CD14-positive monocyte (primary cell): Measurements from ENCODE around the gene CD276. TPM values are rescaled to one million over a fixed set of nuclear protein-coding genes. Genes with fewer than 3 reads are reported as not detected.
A peak's percentile ranks its signal among the peaks of the same experiment; 100 is the strongest.
"Not testable (repeated sequence)": the region's sequence is repeated elsewhere in the genome, so short reads cannot be mapped to it uniquely, and the experiment has no call there.

Experiments used
- DNase-seq, 3 donors: peaks; one replicate each; pipeline ENCODE4 v3.0.0-alpha.2; 2011 to 2022
- H2AFZ ChIP-seq: 2 replicates; pipeline ENCODE4 v1.6.0; 2012; ENCODE audit warnings: mild to moderate bottlenecking, low read depth, low read length, inconsistent platforms; ENCODE audit not compliant: insufficient read depth, poor library complexity, severe bottlenecking
- H3K27ac ChIP-seq, 2 donors: 1 replicate in 1 of 2; 2 replicates in 1 of 2; pipeline ENCODE4 v1.5.1; 2012 to 2013; ENCODE audit warnings: low read length in 2 of 2, control low read depth in 1 of 2, inconsistent platforms in 1 of 2, low read depth in 1 of 2, mild to moderate bottlenecking in 1 of 2
- H3K27me3 ChIP-seq, 2 donors: one replicate each; pipeline versions ENCODE4 v1.6.0 to v1.6.1; 2011 to 2013; ENCODE audit warnings: low read length in 2 of 2; ENCODE audit not compliant: control insufficient read depth in 2 of 2, insufficient read depth in 2 of 2
- H3K36me3 ChIP-seq, 2 donors: replicated peaks in 1 of 2; 1 replicate in 1 of 2; 2 replicates in 1 of 2; pipeline versions ENCODE4 v1.5.1 to v1.6.1; 2012 to 2013; ENCODE audit warnings: low read length in 2 of 2, control low read depth in 1 of 2, inconsistent platforms in 1 of 2, mild to moderate bottlenecking in 1 of 2; ENCODE audit not compliant: insufficient read depth in 2 of 2, control insufficient read depth in 1 of 2
- H3K4me1 ChIP-seq, 2 donors: 1 replicate in 1 of 2; 2 replicates in 1 of 2; pipeline versions ENCODE4 v1.5.1 to v1.6.1; 2012 to 2013; ENCODE audit warnings: low read length in 2 of 2, control low read depth in 1 of 2, inconsistent platforms in 1 of 2, mild to moderate bottlenecking in 1 of 2, moderate library complexity in 1 of 2; ENCODE audit not compliant: insufficient read depth in 2 of 2, control insufficient read depth in 1 of 2
- H3K4me2 ChIP-seq: replicated peaks from 2 replicates; pipeline ENCODE3; 2012; ENCODE audit warnings: low read length, moderate library complexity, mild to moderate bottlenecking; ENCODE audit not compliant: poor library complexity, severe bottlenecking; ENCODE audit errors: extremely low read depth
- H3K4me3 ChIP-seq, 3 experiments: fragments of 200-600 bp in 1 of 3; sonication (generic) in 1 of 3; replicated peaks in 1 of 3; 1 replicate in 2 of 3; 2 replicates in 1 of 3; pipeline ENCODE4 v1.5.1; 2011 to 2013; ENCODE audit warnings: low read length in 3 of 3, mild to moderate bottlenecking in 3 of 3, control low read depth in 2 of 3, low read depth in 2 of 3, inconsistent platforms in 1 of 3, moderate library complexity in 1 of 3
- H3K79me2 ChIP-seq: 2 replicates; pipeline ENCODE4 v1.6.0; 2012; ENCODE audit warnings: mild to moderate bottlenecking, control low read depth, inconsistent platforms, low read length, moderate library complexity; ENCODE audit not compliant: insufficient read depth
- H3K9ac ChIP-seq: 2 replicates; pipeline ENCODE4 v1.6.0; 2017; ENCODE audit warnings: low read length, mild to moderate bottlenecking; ENCODE audit not compliant: insufficient read depth, poor library complexity, severe bottlenecking
- H3K9me3 ChIP-seq, 2 donors: replicated peaks in 1 of 2; 1 replicate in 1 of 2; 2 replicates in 1 of 2; pipeline versions ENCODE4 v1.5.1 to v1.6.1; 2012 to 2013; ENCODE audit warnings: low read length in 2 of 2, control low read depth in 1 of 2; ENCODE audit not compliant: control insufficient read depth in 1 of 2, insufficient read depth in 1 of 2
- H4K20me1 ChIP-seq: 2 replicates; pipeline ENCODE4 v1.6.0; 2012; ENCODE audit warnings: mild to moderate bottlenecking, low read length, control low read depth, moderate library complexity; ENCODE audit not compliant: insufficient read depth
- H3K27ac Mint-ChIP-seq, 7 donors: one replicate each; pipeline ENCODE4 v1.8.0; 2020; ENCODE audit warnings: mild to moderate bottlenecking in 7 of 7, mixed read lengths in 7 of 7, moderate library complexity in 6 of 7, inconsistent platforms in 2 of 7
- H3K27me3 Mint-ChIP-seq, 3 donors: one replicate each; pipeline ENCODE4 v1.8.0; 2021 to 2022; ENCODE audit warnings: low read depth in 3 of 3, mild to moderate bottlenecking in 3 of 3, mixed read lengths in 3 of 3, moderate library complexity in 3 of 3, inconsistent platforms in 1 of 3
- H3K36me3 Mint-ChIP-seq, 2 donors: one replicate each; pipeline ENCODE4 v1.8.0; 2020; ENCODE audit warnings: mixed read lengths in 2 of 2, inconsistent platforms in 1 of 2, mild to moderate bottlenecking in 1 of 2
- H3K4me1 Mint-ChIP-seq: one replicate; pipeline ENCODE4 v1.8.0; 2020; ENCODE audit warnings: mild to moderate bottlenecking, mixed read lengths
- H3K4me3 Mint-ChIP-seq, 2 donors: one replicate each; pipeline ENCODE4 v1.8.0; 2020; ENCODE audit warnings: mild to moderate bottlenecking in 2 of 2, mixed read lengths in 2 of 2, moderate library complexity in 1 of 2
- H3K9me3 Mint-ChIP-seq, 7 donors: one replicate each; pipeline ENCODE4 v1.8.0; 2020 to 2022; ENCODE audit warnings: mixed read lengths in 7 of 7, mild to moderate bottlenecking in 6 of 7, moderate library complexity in 6 of 7, inconsistent platforms in 2 of 7
- WGBS: methylation state at CpG from one replicate; pipeline ENCODE4 v1.1.5; 2013; ENCODE audit warnings: missing lambda C conversion rate; ENCODE audit not compliant: insufficient coverage; 5-methylcytosine and 5-hydroxymethylcytosine counted together
- intact Hi-C, 2 donors: fragments of 100-400 bp; cut with micrococcal nuclease; formaldehyde crosslinking; loops; one replicate each; pipeline versions ENCODE4 v1.15.0 to v1.15.1; 2023
- polyA minus RNA-seq: library from RNA; depleted of rRNA, polyadenylated mRNA; stranded (reverse); fragments of >200 nt; gene quantifications from 2 replicates; pipeline ENCODE4 v1.2.3, GENCODE V29; 2012
- polyA plus RNA-seq, 3 donors: library from polyadenylated mRNA; depleted of rRNA in 1 of 3; unstranded in 2 of 3; stranded (reverse) in 1 of 3; fragments of 300-500 nt in 2 of 3; fragments of >200 nt in 1 of 3; fragmentation: Illumina TruSeq in 2 of 3; gene quantifications; 1 replicate in 2 of 3; 2 replicates in 1 of 3; pipeline ENCODE4 v1.2.3, GENCODE V29; 2012 to 2021
- total RNA-seq, 12 experiments: library from RNA in 1 of 12; stranded (reverse) in 1 of 12; fragments of 120-200 nt in 1 of 12; gene quantifications; one replicate each; pipeline ENCODE4 v1.2.4 and lab custom pipeline; 2013 to 2026; ENCODE audit warnings: mixed read lengths in 6 of 12, inconsistent platforms in 1 of 12
- TF ChIP-seq, protein P1 (sequence below): fragments of 200-600 bp; IDR thresholded peaks from one replicate; pipeline ENCODE4 v1.8.0; 2022; ENCODE audit warnings: antibody characterized with exemption, mild to moderate bottlenecking

Gene CD276
- 0.42 TPM for total RNA-seq (2013)
- polyA plus RNA-seq (under 1 TPM; 0.52 to 0.72 (median 0.64) TPM), polyA minus RNA-seq (0.14 and 0.72 TPM in 2 replicates), total RNA-seq (lab: John Stamatoyannopoulos, UW) (0.07 to 4.7 (median 0.60) reads per million in 11 experiments)

DNA sequence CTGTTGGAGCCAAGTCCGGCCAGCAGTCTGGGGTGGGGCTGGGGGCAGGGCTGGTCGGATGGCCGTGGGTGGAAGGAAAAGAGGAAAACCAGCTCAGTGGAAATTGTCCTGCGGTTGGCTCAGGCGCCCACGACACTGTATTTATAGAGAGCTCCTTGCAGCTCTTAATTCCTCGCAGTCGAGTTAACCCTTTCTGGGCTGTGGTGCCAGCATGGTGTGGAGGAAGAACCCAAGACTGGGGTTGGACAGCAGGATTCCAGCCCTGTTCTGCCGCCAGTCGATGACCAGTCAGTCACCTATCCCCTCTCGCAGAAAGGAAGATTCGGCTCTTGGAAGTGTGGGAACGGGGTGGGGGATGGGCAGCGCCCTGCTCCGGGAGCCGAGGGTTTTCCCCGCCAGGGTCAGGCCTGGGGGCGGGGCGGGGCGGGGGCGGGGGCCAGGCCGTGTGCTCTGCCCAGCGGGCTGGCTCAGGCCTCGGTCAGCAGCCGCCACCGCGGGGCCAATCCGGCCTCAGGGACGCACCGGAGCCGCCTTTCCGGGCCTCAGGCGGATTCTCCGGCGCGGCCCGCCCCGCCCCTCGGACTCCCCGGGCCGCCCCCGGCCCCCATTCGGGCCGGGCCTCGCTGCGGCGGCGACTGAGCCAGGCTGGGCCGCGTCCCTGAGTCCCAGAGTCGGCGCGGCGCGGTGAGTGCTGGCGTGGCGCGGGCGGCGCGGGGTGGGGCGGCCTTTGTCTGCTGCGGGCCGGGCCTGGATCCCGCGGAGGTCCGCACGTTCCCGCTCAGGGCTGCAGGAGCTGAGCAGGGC, at the start of gene CD276:
TSS of gene CD276 (plus strand) at position 607 of the 804 bp plus-strand sequence. CDS start 15,257 bp downstream, outside the sequence.
- TF ChIP-seq, protein P1, sequence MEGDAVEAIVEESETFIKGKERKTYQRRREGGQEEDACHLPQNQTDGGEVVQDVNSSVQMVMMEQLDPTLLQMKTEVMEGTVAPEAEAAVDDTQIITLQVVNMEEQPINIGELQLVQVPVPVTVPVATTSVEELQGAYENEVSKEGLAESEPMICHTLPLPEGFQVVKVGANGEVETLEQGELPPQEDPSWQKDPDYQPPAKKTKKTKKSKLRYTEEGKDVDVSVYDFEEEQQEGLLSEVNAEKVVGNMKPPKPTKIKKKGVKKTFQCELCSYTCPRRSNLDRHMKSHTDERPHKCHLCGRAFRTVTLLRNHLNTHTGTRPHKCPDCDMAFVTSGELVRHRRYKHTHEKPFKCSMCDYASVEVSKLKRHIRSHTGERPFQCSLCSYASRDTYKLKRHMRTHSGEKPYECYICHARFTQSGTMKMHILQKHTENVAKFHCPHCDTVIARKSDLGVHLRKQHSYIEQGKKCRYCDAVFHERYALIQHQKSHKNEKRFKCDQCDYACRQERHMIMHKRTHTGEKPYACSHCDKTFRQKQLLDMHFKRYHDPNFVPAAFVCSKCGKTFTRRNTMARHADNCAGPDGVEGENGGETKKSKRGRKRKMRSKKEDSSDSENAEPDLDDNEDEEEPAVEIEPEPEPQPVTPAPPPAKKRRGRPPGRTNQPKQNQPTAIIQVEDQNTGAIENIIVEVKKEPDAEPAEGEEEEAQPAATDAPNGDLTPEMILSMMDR = no peak
- H3K27me3 Mint-ChIP-seq = peaks cover 65 to 74% (median 66%) of the 10 kb centered on the region in 3 donors

DNA sequence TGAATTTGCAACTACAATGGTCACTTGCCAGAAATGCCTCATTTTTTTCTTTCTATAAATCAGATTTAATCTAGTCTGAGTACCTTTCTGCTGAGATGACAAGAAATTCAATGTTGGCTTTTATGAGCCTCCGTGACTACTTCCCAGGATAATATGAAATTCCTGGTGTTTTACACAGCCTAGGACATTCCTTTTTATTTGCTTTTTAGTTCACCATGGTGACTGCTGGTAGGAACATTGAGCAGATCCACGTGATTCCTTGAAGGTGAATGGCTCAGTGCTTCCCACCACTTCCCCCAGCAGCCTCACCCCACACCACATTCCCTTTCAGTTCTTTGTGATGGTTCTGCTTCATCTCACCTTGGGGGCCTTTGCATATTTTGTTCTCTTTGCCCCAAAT, 46.7 kb upstream of the CD276 start:
- Histone ChIP-seq H2AFZ (no peak overlapping the region), H3K4me2 (no peak overlapping the region), H3K79me2 (peaks cover 5% of the 10 kb centered on the region), H3K4me3 (no peak overlapping the region), H3K27ac (no peak overlapping the region), H3K9ac (no peak overlapping the region), H3K4me1 (peaks cover 17 to 23% of the 10 kb centered on the region in 2 donors), H3K9me3 (peaks cover 4 to 10% of the 10 kb centered on the region in 2 donors), H3K27me3 (no peaks in the 10 kb centered on the region), H4K20me1 (peaks cover 2% of the 10 kb centered on the region), H3K36me3 (no peaks in the 10 kb centered on the region)
- Mint-ChIP-seq H3K36me3 (peaks cover 0 to 4% of the 10 kb centered on the region in 2 donors), H3K27ac (no peak overlapping the region), H3K27me3 (peaks cover 8 to 9% (median 8%) of the 10 kb centered on the region in 3 donors), H3K4me3 (no peak overlapping the region), H3K4me1 (peaks cover 25% of the 10 kb centered on the region), H3K9me3 (peaks cover 5 to 12% (median 7%) of the 10 kb centered on the region in 7 donors)
- no peak for DNase-seq
- TF ChIP-seq, protein P1 = no peak
- 100% methylated on average over 1 of the region's 2 CpGs for WGBS
- intact Hi-C loops = loop anchor here (5.0 to 10.0 kb wide), 4 partner anchors 65 to 1523 kb away; partner anchors contain the start of genes MYO9A (in 1 of the 2) and SENP8 (in 1 of the 2)

More for the DNA sequence above, at the start of gene CD276:
- peaks cover 0 to 14% (median 4%) of the 10 kb centered on the region in 7 donors for H3K9me3 Mint-ChIP-seq
- peaks cover 35 to 59% of the 10 kb centered on the region in 2 donors for H3K27me3 ChIP-seq
- no peaks in the 10 kb centered on the region for H3K9me3 ChIP-seq
- H3K4me1 ChIP-seq = peaks cover 8 to 10% of the 10 kb centered on the region in 2 donors
- intact Hi-C loops = no loop called here
- peak within 1 kb of the TSS in 2 of 3 experiments; percentile 33 to 61 for H3K4me3 ChIP-seq
- no peaks in the 10 kb centered on the region for H4K20me1 ChIP-seq
- H3K36me3 ChIP-seq = no peaks in the 10 kb centered on the region
- H3K36me3 Mint-ChIP-seq = peaks cover 2 to 4% of the 10 kb centered on the region in 2 donors
- peak within 1 kb of the TSS; percentile 69 to 90 for H3K4me3 Mint-ChIP-seq
- 1% methylated on average over 64 of the region's 69 CpGs for WGBS
- H3K4me2 ChIP-seq = peak within 1 kb of the TSS; percentile 70
- DNase-seq = no peak
- no peak within 1 kb of the TSS for H3K27ac ChIP-seq
- peak within 1 kb of the TSS; percentile 47 for H3K9ac ChIP-seq
- peaks cover 12% of the 10 kb centered on the region for H3K4me1 Mint-ChIP-seq
- peak within 1 kb of the TSS; percentile 65 for H2AFZ ChIP-seq
- no peak within 1 kb of the TSS for H3K27ac Mint-ChIP-seq
- no peaks in the 10 kb centered on the region for H3K79me2 ChIP-seq

DNA sequence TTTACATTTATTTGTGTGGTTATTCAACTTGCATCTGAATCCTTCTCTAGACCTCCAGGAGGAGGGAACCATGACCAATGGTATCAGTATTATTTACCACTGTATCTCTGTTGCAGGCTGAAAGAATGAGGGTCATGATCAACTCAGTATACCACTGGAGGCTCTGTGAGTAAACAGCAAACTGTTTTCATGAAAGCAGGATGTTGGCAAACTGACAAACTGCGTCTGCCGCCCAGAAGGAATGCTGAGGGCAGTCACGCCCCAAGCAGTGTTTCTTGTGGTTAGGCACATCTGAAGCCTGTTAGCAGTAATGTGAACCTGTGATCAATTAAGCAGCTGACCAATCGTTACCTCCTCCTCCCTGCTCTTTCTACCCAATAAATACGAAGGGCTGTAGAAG, 44.7 kb upstream of the CD276 start:
- not testable (repeated sequence) for H3K4me2 ChIP-seq, H3K4me3 ChIP-seq, H4K20me1 ChIP-seq, H3K36me3 Mint-ChIP-seq, H3K27me3 ChIP-seq, H3K79me2 ChIP-seq, H3K9me3 ChIP-seq, H3K9ac ChIP-seq, H3K27ac Mint-ChIP-seq, H3K27me3 Mint-ChIP-seq, H3K27ac ChIP-seq, DNase-seq, H2AFZ ChIP-seq, H3K4me3 Mint-ChIP-seq, H3K36me3 ChIP-seq
- H3K9me3 Mint-ChIP-seq = peaks cover 5 to 12% (median 7%) of the 10 kb centered on the region in 7 donors
- H3K4me1 Mint-ChIP-seq = peaks cover 14% of the 10 kb centered on the region
- intact Hi-C loops = loop anchor here (5.0 to 10.0 kb wide), 4 partner anchors 63 to 1525 kb away; partner anchors contain the start of genes MYO9A (in 1 of the 2) and SENP8 (in 1 of the 2)
- H3K4me1 ChIP-seq = peaks cover 7 to 11% of the 10 kb centered on the region in 2 donors
- WGBS = 89% methylated on average over 3 of the region's 5 CpGs
